GM13977 (cell line): ENCODE data around the gene PUM2.
A peak's percentile ranks its signal among the peaks of the same experiment; 100 is the strongest.

Experiments
- DNase-seq: peaks from one replicate; pipeline ENCODE4 v3.0.0; 2012; ENCODE audit warnings: low spot score
- CTCF ChIP-seq: IDR thresholded peaks from 2 replicates; pipeline ENCODE4 v1.5.1; 2012; ENCODE audit warnings: mild to moderate bottlenecking, control low read depth; ENCODE audit not compliant: insufficient read depth; ENCODE audit errors: extremely low read depth, missing control alignments
- in situ Hi-C: fragments of 300-500 bp; cut with MboI; formaldehyde crosslinking; loops from one replicate; pipeline ENCODE4 v1.12.0; 2022; ENCODE audit warnings: low sequenced_read_pairs, low pct_unique_long_range_greater_than_20kb, mixed read lengths, inconsistent platforms; ENCODE audit not compliant: unreplicated experiment

The PUM2 gene

GRCh38 chr2:20352230-20352578 lies 1.6 kb upstream of the PUM2 start:
- no peak for TF ChIP-seq CTCF
- DNase-seq = no peak

DNA sequence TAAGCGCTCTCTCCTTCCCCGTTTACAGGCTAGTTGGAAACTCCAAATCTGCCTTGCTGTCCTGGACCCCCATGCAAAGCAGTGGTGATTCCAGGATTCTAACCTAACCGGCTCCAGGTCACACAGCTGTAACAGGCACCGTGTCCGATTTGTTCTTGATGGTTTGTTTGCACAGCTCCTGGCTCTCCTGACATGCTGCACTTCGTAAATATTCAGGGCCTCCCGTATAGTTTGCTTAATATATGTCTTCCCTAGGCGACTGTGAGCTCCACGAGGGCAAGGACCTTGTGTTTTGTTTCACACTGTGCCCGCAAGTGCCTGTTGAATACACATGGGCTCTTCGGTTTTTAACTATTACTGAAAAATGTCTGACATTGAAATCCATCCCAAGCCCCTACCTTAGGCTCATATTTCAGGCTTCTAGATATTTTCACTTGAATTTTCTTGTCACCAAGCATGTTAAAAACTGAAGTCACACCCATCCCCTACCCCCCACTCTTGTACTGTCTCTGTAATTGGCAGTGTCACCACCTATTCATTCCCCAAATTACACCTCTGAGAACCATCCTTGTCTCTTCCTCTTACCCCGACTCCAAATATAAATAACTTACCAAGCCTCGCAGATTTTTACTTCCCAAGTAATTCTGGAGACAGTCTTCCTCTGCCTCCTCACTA lies 1.0 kb upstream of the PUM2 start:
- no peak for TF ChIP-seq CTCF
- no peak for DNase-seq
- in situ Hi-C loops = no loop called here

More at GRCh38 chr2:20352230-20352578, 1.6 kb upstream of the PUM2 start:
- in situ Hi-C loops = no loop called here

DNA sequence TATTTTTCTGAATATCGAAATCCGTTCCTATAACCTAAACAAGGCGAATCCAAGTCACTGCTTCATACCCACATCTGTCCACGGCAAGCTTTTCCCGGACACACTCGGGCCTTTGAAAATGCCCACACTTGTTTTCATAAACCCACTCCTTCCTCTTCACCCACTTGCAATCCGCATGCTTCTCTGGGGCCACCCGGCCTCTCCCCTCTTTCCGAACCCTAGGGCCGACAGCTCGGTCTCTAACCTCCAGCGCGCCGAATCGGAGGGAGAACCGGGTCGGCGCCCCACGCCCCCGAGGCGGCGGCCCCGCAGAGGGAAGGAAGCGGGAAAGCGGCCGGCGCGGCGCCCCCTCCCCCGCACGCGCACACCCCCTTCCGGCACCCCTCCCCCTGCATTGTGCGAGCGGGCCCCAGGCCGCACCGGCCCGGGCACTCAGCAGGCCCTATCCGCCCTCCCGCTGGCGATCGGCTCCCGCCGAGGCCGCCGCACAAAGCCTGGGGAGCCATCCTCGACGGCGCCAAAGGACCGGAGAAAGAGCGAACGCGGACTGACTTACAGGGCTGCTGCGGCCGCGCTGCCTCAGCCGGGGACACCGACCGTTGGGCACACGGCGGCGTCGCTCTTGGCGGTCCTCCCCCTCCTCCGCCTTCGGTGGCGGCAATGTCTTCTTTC lies 467 bp downstream of the PUM2 start:
- DNase-seq = peak; percentile 63
- in situ Hi-C loops = no loop called here

DNA sequence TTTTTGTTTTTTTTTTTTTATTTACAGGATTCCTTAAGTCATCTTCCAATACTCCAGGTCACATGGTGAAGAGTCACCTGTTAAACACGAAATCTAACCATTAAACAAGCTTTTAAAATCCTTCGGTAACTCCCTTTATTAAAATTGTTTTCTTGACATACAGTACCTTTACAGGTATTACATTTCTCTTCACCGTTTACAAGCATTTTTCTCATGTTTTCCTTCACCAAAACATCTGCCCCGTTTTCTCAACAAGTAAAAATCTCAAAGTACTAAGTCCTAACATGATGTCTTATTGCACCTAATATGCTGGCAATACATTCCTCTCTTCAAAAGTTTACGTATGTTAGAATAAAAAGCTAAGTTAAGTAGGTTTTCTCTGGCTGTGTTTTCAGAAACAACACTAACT lies 1.1 kb downstream of the PUM2 start:
- DNase-seq = no peak
- in situ Hi-C loops = no loop called here
- TF ChIP-seq CTCF = no peak

More for the DNA sequence above, 467 bp downstream of the PUM2 start:
- TF ChIP-seq CTCF = no peak

- no peak for DNase-seq
- in situ Hi-C loops = no loop called here
- no peak for TF ChIP-seq CTCF
These were observed 2.1 kb downstream of the PUM2 start for GRCh38 chr2:20348542-20348941.

DNA sequence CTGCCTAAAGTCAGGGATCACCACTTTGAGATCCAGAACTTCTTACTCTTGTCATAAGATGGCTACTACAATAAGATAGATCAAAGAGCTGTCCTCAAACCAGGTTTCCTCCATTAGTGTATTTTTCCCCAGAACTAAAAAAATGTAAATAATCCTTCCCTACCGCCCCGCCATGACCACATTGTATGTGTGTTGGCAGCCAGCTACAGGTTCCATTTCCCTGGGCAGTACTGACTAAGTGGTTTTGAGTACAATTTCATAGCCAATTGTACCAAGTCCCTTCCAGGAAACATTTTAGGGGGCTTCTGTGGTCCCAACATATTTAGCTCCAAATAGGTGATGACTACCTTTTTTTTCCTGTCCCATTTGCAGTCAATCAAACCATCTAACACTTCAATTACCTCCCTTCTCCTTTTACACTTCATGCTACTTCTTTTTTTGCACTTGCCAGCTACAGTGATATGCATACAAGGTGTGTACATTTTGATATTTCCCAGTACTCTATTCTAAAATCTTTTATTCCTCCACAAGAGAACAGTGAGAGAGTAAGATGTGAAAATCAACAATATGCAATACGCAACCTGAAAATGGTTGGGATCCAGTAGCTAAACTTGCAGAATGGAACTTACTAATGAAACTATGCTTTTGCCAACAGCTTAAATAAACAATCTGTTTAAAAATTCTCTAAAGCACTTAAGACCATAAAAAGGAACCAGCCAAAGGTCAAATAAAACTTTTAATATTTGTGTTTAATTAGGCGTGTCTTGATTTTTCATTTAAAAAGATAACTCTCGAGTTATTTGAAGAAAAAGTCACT lies 3.9 kb downstream of the PUM2 start:
- no peak for TF ChIP-seq CTCF
- in situ Hi-C loops = no loop called here
- no peak for DNase-seq
